Amniotic stem cell (primary cell): ENCODE data around the gene SRF.
A peak's percentile ranks its signal among the peaks of the same experiment; 100 is the strongest.
"Not testable (repeated sequence)": the region's sequence is repeated elsewhere in the genome, so short reads cannot be mapped to it uniquely, and the experiment has no call there.

ENCODE experiments used
- DNase-seq: peaks from one replicate; lab custom pipeline; 2025; lab: John Stamatoyannopoulos, UW

Gene SRF

GRCh38 chr6:43170931-43171706 lies at the start of gene SRF:
Gene SRF (plus strand): TSS chr6:43171269. CDS start chr6:43171657, 388 bp downstream.
- DNase-seq, result peak; percentile 99

GRCh38 chr6:43122146-43122545 lies 48.9 kb upstream of the SRF start:
- no peak for DNase-seq

GRCh38 chr6:43123461-43124314 lies 47.4 kb upstream of the SRF start:
- DNase-seq, result no peak

- no peak for DNase-seq
These were observed 46.6 kb upstream of the SRF start for GRCh38 chr6:43124481-43124880.

GRCh38 chr6:43125119-43125518 lies 46.0 kb upstream of the SRF start:
- DNase-seq, result no peak

GRCh38 chr6:43125555-43125954 lies 45.5 kb upstream of the SRF start:
- DNase-seq, result no peak

GRCh38 chr6:43127180-43127579 lies 43.9 kb upstream of the SRF start:
- no peak for DNase-seq

- no peak for DNase-seq
These were observed 43.2 kb upstream of the SRF start for GRCh38 chr6:43127877-43128276.

GRCh38 chr6:43128926-43129325 lies 42.1 kb upstream of the SRF start:
- DNase-seq, result no peak

- no peak for DNase-seq
These were observed 41.5 kb upstream of the SRF start for GRCh38 chr6:43129434-43130194.

GRCh38 chr6:43130429-43130828 lies 40.6 kb upstream of the SRF start:
- no peak for DNase-seq

- DNase-seq, result not testable (repeated sequence)
These were observed 39.7 kb upstream of the SRF start for GRCh38 chr6:43131379-43131778.

GRCh38 chr6:43138267-43138666 lies 32.8 kb upstream of the SRF start:
- no peak for DNase-seq

- DNase-seq, result not testable (repeated sequence)
These were observed 31.1 kb upstream of the SRF start for GRCh38 chr6:43139973-43140372.

GRCh38 chr6:43141644-43142043 lies 29.4 kb upstream of the SRF start:
- no peak for DNase-seq

GRCh38 chr6:43142101-43142500 lies 29.0 kb upstream of the SRF start:
- DNase-seq, result no peak

- DNase-seq, result peak; percentile 91
These were observed 27.6 kb upstream of the SRF start for GRCh38 chr6:43143235-43144128.

- no peak for DNase-seq
These were observed 26.2 kb upstream of the SRF start for GRCh38 chr6:43144879-43145278.

- DNase-seq, result no peak
These were observed 24.8 kb upstream of the SRF start for GRCh38 chr6:43146261-43146660.

- no peak for DNase-seq
These were observed 24.1 kb upstream of the SRF start for GRCh38 chr6:43146709-43147688.
